DND-41 (cell line): ENCODE results near the gene ZSCAN22.

Source experiments
- EZH2 ChIP-seq: IDR thresholded peaks from 3 replicates; pipeline ENCODE4 v1.6.1; 2012; ENCODE audit warnings: borderline replicate concordance, low read depth, mild to moderate bottlenecking, moderate library complexity, low read length, inconsistent platforms; ENCODE audit not compliant: severe bottlenecking
- TF ChIP-seq, protein P1 (sequence below): IDR thresholded peaks from 2 replicates; pipeline ENCODE4 v1.5.1; 2012; ENCODE audit warnings: borderline replicate concordance, low read length, moderate library complexity, mild to moderate bottlenecking; ENCODE audit not compliant: poor library complexity, severe bottlenecking; ENCODE audit errors: extremely low read depth

- TF ChIP-seq EZH2: no peak
- TF ChIP-seq, protein P1, sequence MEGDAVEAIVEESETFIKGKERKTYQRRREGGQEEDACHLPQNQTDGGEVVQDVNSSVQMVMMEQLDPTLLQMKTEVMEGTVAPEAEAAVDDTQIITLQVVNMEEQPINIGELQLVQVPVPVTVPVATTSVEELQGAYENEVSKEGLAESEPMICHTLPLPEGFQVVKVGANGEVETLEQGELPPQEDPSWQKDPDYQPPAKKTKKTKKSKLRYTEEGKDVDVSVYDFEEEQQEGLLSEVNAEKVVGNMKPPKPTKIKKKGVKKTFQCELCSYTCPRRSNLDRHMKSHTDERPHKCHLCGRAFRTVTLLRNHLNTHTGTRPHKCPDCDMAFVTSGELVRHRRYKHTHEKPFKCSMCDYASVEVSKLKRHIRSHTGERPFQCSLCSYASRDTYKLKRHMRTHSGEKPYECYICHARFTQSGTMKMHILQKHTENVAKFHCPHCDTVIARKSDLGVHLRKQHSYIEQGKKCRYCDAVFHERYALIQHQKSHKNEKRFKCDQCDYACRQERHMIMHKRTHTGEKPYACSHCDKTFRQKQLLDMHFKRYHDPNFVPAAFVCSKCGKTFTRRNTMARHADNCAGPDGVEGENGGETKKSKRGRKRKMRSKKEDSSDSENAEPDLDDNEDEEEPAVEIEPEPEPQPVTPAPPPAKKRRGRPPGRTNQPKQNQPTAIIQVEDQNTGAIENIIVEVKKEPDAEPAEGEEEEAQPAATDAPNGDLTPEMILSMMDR: no peak
Observed at GRCh38 chr19:58382997-58383603, 56.3 kb downstream of the ZSCAN22 start.
